ENCODE measurements around the gene CLEC20A. TPM values are rescaled to one million over a fixed set of nuclear protein-coding genes. Genes with fewer than 3 reads are reported as not detected.

Gene CLEC20A
- total and polyA plus RNA-seq, 9 of the 15 experiments (the other 6 are each of a cell fraction or from before 2014, with no cell fraction given), result not detected

GRCh38 chr1:178540204-178540603 lies 43.4 kb upstream of the CLEC20A start:
- POLR2A ChIA-PET, result interaction anchor here (0.6 to 1.5 kb wide), 5 partner anchors 13 to 1283 kb away, joined by 3 to 6 read pairs (median 3); no protein-coding TSS in a partner anchor
- H4K20me1 ChIP-seq (replicated peaks; ENCODE audit: control insufficient read depth, insufficient read depth, low read length), result no peaks in the 10 kb centered on the region; the same call in 1 of the 2 replicates
- H3K9ac ChIP-seq (ENCODE audit: insufficient read depth in 1 of 2, low read depth in 2 of 2, low read length in 2 of 2), result no peak overlapping the region
- H3K36me3 ChIP-seq (ENCODE audit: control insufficient read depth, insufficient read depth, low read length), result no peaks in the 10 kb centered on the region
- no peak overlapping the region for H3K4me3 ChIP-seq
- H3K27ac ChIP-seq (ENCODE audit: extremely low read depth, low read depth, low read length), result no peak overlapping the region
- H3K9me1 ChIP-seq (ENCODE audit: control insufficient read depth, insufficient read depth, low read length), result peaks cover 5% of the 10 kb centered on the region
- no TSS peak for BruUV-seq (replicated peaks)
- no peak overlapping the region for H2AFZ ChIP-seq (ENCODE audit: low read depth, low read length)
- intact Hi-C loops (cut with micrococcal nuclease), result loop anchor here (5.0 to 10.0 kb wide), 2 partner anchors 542 to 835 kb away; partner anchors contain the start of gene TOR3A
- H3K4me1 ChIP-seq (replicated peaks in 1 of 2; ENCODE audit: control insufficient read depth in 2 of 2, insufficient read depth in 2 of 2, low read length in 2 of 2), result peaks cover 0 to 16% of the 10 kb centered on the region in 2 experiments; a peak in 4 of 5 replicates
- in situ Hi-C loops (cut with MboI), result loop anchor here (25.0 kb wide), 1 partner anchor 822 kb away; the partner anchor contains the start of gene AXDND1
- H3K79me2 ChIP-seq (ENCODE audit: control insufficient read depth, insufficient read depth, low read length), result no peaks in the 10 kb centered on the region
- CTCF ChIA-PET (ENCODE audit: low intra/inter-chr PET ratio), result no interaction called here
- 2% methylated on average over 6 of the region's 6 CpGs for WGBS (ENCODE audit: insufficient coverage, low coverage, missing lambda C conversion rate)
- DNase-seq (ENCODE audit: extremely low read depth in 1 of 4, low spot score in 3 of 4) (peak; percentile 29 to 60 (median 39)), ATAC-seq (0 out of 3 replicates have a peak, but pooled peaks have one; percentile 5), FAIRE-seq (peak; percentile 57)
- H3K27me3 ChIP-seq (ENCODE audit: control insufficient read depth in 2 of 2, insufficient read depth in 2 of 2, low read length in 2 of 2), result peaks cover 23 to 56% of the 10 kb centered on the region in 2 experiments
- H3K9me3 ChIP-seq (replicated peaks; ENCODE audit: control insufficient read depth, insufficient read depth, low read depth, low read length), result no peaks in the 10 kb centered on the region
- no peak overlapping the region; the same call in 1 of the 2 replicates for H3K4me2 ChIP-seq (ENCODE audit: insufficient read depth, low read length)
- TF ChIP-seq, protein P1, sequence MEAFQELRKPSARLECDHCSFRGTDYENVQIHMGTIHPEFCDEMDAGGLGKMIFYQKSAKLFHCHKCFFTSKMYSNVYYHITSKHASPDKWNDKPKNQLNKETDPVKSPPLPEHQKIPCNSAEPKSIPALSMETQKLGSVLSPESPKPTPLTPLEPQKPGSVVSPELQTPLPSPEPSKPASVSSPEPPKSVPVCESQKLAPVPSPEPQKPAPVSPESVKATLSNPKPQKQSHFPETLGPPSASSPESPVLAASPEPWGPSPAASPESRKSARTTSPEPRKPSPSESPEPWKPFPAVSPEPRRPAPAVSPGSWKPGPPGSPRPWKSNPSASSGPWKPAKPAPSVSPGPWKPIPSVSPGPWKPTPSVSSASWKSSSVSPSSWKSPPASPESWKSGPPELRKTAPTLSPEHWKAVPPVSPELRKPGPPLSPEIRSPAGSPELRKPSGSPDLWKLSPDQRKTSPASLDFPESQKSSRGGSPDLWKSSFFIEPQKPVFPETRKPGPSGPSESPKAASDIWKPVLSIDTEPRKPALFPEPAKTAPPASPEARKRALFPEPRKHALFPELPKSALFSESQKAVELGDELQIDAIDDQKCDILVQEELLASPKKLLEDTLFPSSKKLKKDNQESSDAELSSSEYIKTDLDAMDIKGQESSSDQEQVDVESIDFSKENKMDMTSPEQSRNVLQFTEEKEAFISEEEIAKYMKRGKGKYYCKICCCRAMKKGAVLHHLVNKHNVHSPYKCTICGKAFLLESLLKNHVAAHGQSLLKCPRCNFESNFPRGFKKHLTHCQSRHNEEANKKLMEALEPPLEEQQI (IDR thresholded peaks at IDR 0.05), result no peak
- TF ChIP-seq ZFP36 (IDR thresholded peaks at IDR 0.05; ENCODE audit: low read depth, low read length, partially characterized antibody) (no peak), ZNF668 (CRISPR knock-in tag; IDR thresholded peaks at IDR 0.05) (no peak), PHF21A (IDR thresholded peaks at IDR 0.05; ENCODE audit: borderline replicate concordance, low read depth) (no peak), RFX5 (IDR thresholded peaks at IDR 0.05; ENCODE audit: low read depth, low read length) (no peak), POLR2G (IDR thresholded peaks at IDR 0.05; ENCODE audit: low read depth, low read length) (no peak), ETV5 (CRISPR knock-in tag; IDR thresholded peaks at IDR 0.05; ENCODE audit: low read depth) (no peak), MXI1 (IDR thresholded peaks at IDR 0.05; ENCODE audit: low read depth, low read length) (no peak), NCOR1 (IDR thresholded peaks at IDR 0.05) (peak; percentile 59), CBFA2T2 (conservative IDR thresholded peaks at IDR 0.05) (peak; percentile 47), KLF1 (tag; IDR thresholded peaks at IDR 0.05) (peak; percentile 82), FOXP1 (CRISPR knock-in tag; IDR thresholded peaks at IDR 0.05) (no peak), SNIP1 (IDR thresholded peaks at IDR 0.05; ENCODE audit: low read depth) (no peak), CSDE1 (IDR thresholded peaks at IDR 0.05) (no peak), CHD1 (IDR thresholded peaks at IDR 0.05; ENCODE audit: low read length) (no peak), PHF8 (IDR thresholded peaks at IDR 0.05; ENCODE audit: borderline replicate concordance, low read length) (no peak), CTBP1 (IDR thresholded peaks at IDR 0.05; ENCODE audit: borderline replicate concordance) (no peak), CBFA2T3 (IDR thresholded peaks at IDR 0.05) (peak; percentile 70), ZNF280A (IDR thresholded peaks at IDR 0.05; ENCODE audit: low read depth, partially characterized antibody) (no peak)
- TF ChIP-seq, protein P2, sequence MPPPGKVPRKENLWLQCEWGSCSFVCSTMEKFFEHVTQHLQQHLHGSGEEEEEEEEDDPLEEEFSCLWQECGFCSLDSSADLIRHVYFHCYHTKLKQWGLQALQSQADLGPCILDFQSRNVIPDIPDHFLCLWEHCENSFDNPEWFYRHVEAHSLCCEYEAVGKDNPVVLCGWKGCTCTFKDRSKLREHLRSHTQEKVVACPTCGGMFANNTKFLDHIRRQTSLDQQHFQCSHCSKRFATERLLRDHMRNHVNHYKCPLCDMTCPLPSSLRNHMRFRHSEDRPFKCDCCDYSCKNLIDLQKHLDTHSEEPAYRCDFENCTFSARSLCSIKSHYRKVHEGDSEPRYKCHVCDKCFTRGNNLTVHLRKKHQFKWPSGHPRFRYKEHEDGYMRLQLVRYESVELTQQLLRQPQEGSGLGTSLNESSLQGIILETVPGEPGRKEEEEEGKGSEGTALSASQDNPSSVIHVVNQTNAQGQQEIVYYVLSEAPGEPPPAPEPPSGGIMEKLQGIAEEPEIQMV (tag; conservative IDR thresholded peaks at IDR 0.05; ENCODE audit: low read depth), result no peak

All from K562 (cell line).